Measurements from ENCODE around the gene ADAMTS13. TPM values are rescaled to one million over a fixed set of nuclear protein-coding genes. Genes with fewer than 3 reads are reported as not detected.

Gene ADAMTS13
- total RNA-seq, 4 donors from 2014 or later: 1.0 to 2.2 (median 1.4) TPM

GRCh38 chr9:133456409-133456808 is 34.2 kb downstream of the ADAMTS13 start:
- no peak for TF ChIP-seq CTCF (IDR thresholded peaks at IDR 0.05 in 4 of 5, conservative IDR thresholded peaks at IDR 0.05 in 1 of 5)
- TF ChIP-seq POLR2A (IDR thresholded peaks at IDR 0.05): no peak
- no peak for ATAC-seq
- peaks cover 7 to 19% of the 10 kb centered on the region in 2 donors for H3K4me1 ChIP-seq
- H3K9me3 ChIP-seq: no peaks in the 10 kb centered on the region
- intact Hi-C loops (cut with DNase I; ENCODE audit: low total_unique reads): no loop called here
- in situ Hi-C loops (cut with MboI; ENCODE audit: low sequenced_read_pairs in 4 of 4): no loop called here
- H3K4me3 ChIP-seq: no peak overlapping the region
- no peak overlapping the region for H3K27ac ChIP-seq
- H3K36me3 ChIP-seq: no peaks in the 10 kb centered on the region
- no peak for DNase-seq
- H3K27me3 ChIP-seq: no peaks in the 10 kb centered on the region

GRCh38 chr9:133457233-133457632 is 35.1 kb downstream of the ADAMTS13 start:
- in situ Hi-C loops (cut with MboI; ENCODE audit: low sequenced_read_pairs in 4 of 4) (no loop called here), intact Hi-C loops (cut with DNase I; ENCODE audit: low total_unique reads) (no loop called here)
- TF ChIP-seq POLR2A (IDR thresholded peaks at IDR 0.05) (no peak), CTCF (IDR thresholded peaks at IDR 0.05 in 4 of 5, conservative IDR thresholded peaks at IDR 0.05 in 1 of 5) (no peak)
- Histone ChIP-seq H3K36me3 (no peaks in the 10 kb centered on the region), H3K27me3 (no peaks in the 10 kb centered on the region), H3K27ac (no peak overlapping the region), H3K4me3 (no peak overlapping the region), H3K4me1 (peaks cover 7 to 19% of the 10 kb centered on the region in 2 donors), H3K9me3 (no peaks in the 10 kb centered on the region)
- ATAC-seq (no peak), DNase-seq (no peak)

- TF ChIP-seq CTCF (IDR thresholded peaks at IDR 0.05 in 4 of 5, conservative IDR thresholded peaks at IDR 0.05 in 1 of 5): no peak
- TF ChIP-seq POLR2A (IDR thresholded peaks at IDR 0.05): no peak
- Histone ChIP-seq H3K27ac (no peak overlapping the region), H3K36me3 (no peaks in the 10 kb centered on the region), H3K9me3 (no peaks in the 10 kb centered on the region), H3K27me3 (no peaks in the 10 kb centered on the region), H3K4me1 (peaks cover 7 to 19% of the 10 kb centered on the region in 2 donors), H3K4me3 (no peak overlapping the region)
- intact Hi-C loops (cut with DNase I; ENCODE audit: low total_unique reads) (no loop called here), in situ Hi-C loops (cut with MboI; ENCODE audit: low sequenced_read_pairs in 4 of 4) (no loop called here)
- DNase-seq (no peak), ATAC-seq (no peak)
These were observed 35.6 kb downstream of the ADAMTS13 start for GRCh38 chr9:133457748-133458147.

- Histone ChIP-seq H3K36me3 (no peaks in the 10 kb centered on the region), H3K9me3 (no peaks in the 10 kb centered on the region), H3K27me3 (no peaks in the 10 kb centered on the region), H3K27ac (peak overlapping the region; percentile 91 to 99 (median 92)), H3K4me3 (peak overlapping the region; percentile 75 to 97 (median 79)), H3K4me1 (peaks cover 7 to 19% of the 10 kb centered on the region in 2 donors)
- ATAC-seq (no peak), DNase-seq (peak; percentile 28 to 41)
- no peak for TF ChIP-seq POLR2A (IDR thresholded peaks at IDR 0.05)
- TF ChIP-seq CTCF (IDR thresholded peaks at IDR 0.05 in 4 of 5, conservative IDR thresholded peaks at IDR 0.05 in 1 of 5): no peak
- in situ Hi-C loops (cut with MboI; ENCODE audit: low sequenced_read_pairs in 4 of 4): no loop called here
- intact Hi-C loops (cut with DNase I; ENCODE audit: low total_unique reads): no loop called here
These were observed 36.6 kb downstream of the ADAMTS13 start for GRCh38 chr9:133458643-133459312.
